Smooth muscle cell (in vitro differentiated cells): ENCODE data around the gene PRSS23. TPM values are rescaled to one million over a fixed set of nuclear protein-coding genes. Genes with fewer than 3 reads are reported as not detected.
A peak's percentile ranks its signal among the peaks of the same experiment; 100 is the strongest.
"Not testable (repeated sequence)": the region's sequence is repeated elsewhere in the genome, so short reads cannot be mapped to it uniquely, and the experiment has no call there.

Experiments
- DNase-seq: peaks from one replicate; lab custom pipeline; 2025; ENCODE audit not compliant: unreplicated experiment; lab: John Stamatoyannopoulos, UW
- H2AFZ ChIP-seq: fragments of 200-600 bp; sonication (generic); 2 replicates; pipeline ENCODE4 v1.6.0; 2016; ENCODE audit warnings: antibody characterized with exemption, low read depth, mild to moderate bottlenecking
- H3F3A ChIP-seq: fragments of 200-600 bp; sonication (generic); 2 replicates; pipeline ENCODE4 v1.6.0; 2017; ENCODE audit warnings: antibody characterized with exemption, low read depth
- H3K27ac ChIP-seq: fragments of 200-600 bp; sonication (generic); 2 replicates; pipeline ENCODE4 v1.5.1; 2016; ENCODE audit warnings: low read depth, mild to moderate bottlenecking
- H3K27me3 ChIP-seq: fragments of 200-600 bp; sonication (generic); 2 replicates; pipeline ENCODE4 v1.6.1; 2016; ENCODE audit warnings: low read depth, mild to moderate bottlenecking
- H3K36me3 ChIP-seq: fragments of 200-600 bp; sonication (generic); 2 replicates; pipeline ENCODE4 v1.5.1; 2016; ENCODE audit warnings: low read depth
- H3K4me1 ChIP-seq: fragments of 200-600 bp; sonication (generic); 2 replicates; pipeline ENCODE4 v1.5.1; 2016; ENCODE audit warnings: low read depth
- H3K4me2 ChIP-seq: fragments of 200-600 bp; sonication (generic); 2 replicates; pipeline ENCODE4 v1.6.0; 2016; ENCODE audit warnings: mild to moderate bottlenecking
- H3K4me3 ChIP-seq: fragments of 200-600 bp; sonication (generic); 2 replicates; pipeline ENCODE4 v1.5.1; 2016; ENCODE audit warnings: mild to moderate bottlenecking
- H3K79me2 ChIP-seq: fragments of 200-600 bp; sonication (generic); 2 replicates; pipeline ENCODE4 v1.6.0; 2016; ENCODE audit warnings: low read depth, mild to moderate bottlenecking
- H3K9ac ChIP-seq: fragments of 200-600 bp; sonication (generic); 2 replicates; pipeline ENCODE4 v1.6.0; 2016; ENCODE audit warnings: low read depth
- H3K9me3 ChIP-seq: fragments of 200-600 bp; sonication (generic); replicated peaks from 2 replicates; pipeline ENCODE4 v1.5.1; 2016; ENCODE audit warnings: low read depth
- H4K20me1 ChIP-seq: fragments of 200-600 bp; sonication (generic); 2 replicates; pipeline ENCODE4 v1.6.0; 2016; ENCODE audit warnings: low read depth
- WGBS: methylation state at CpG from one replicate; pipeline ENCODE4 v1.1.7; 2016; ENCODE audit warnings: low lambda C conversion rate; 5-methylcytosine and 5-hydroxymethylcytosine counted together
- polyA plus RNA-seq: library from polyadenylated mRNA; unstranded; fragments of >200 nt; fragmentation: Nextera tagmentation; extraction: Ambion mirVana; gene quantifications from 2 replicates; pipeline ENCODE4 v1.2.1, GENCODE V29; 2016
- total RNA-seq: library from RNA; depleted of rRNA; stranded (reverse); fragments of >200 nt; gene quantifications from 2 replicates; pipeline ENCODE4 v1.2.3, GENCODE V29; 2014
- TF ChIP-seq, protein P1 (sequence below): fragments of 200-600 bp; sonication (generic); IDR thresholded peaks from 2 replicates; pipeline ENCODE4 v1.5.1; 2017; ENCODE audit warnings: borderline replicate concordance, mild to moderate bottlenecking, antibody characterized with exemption; ENCODE audit not compliant: insufficient read depth, poor library complexity, severe bottlenecking

Gene PRSS23
- total and polyA plus RNA-seq, 2 experiments from 2014 or later, result 132 to 156 TPM

DNA sequence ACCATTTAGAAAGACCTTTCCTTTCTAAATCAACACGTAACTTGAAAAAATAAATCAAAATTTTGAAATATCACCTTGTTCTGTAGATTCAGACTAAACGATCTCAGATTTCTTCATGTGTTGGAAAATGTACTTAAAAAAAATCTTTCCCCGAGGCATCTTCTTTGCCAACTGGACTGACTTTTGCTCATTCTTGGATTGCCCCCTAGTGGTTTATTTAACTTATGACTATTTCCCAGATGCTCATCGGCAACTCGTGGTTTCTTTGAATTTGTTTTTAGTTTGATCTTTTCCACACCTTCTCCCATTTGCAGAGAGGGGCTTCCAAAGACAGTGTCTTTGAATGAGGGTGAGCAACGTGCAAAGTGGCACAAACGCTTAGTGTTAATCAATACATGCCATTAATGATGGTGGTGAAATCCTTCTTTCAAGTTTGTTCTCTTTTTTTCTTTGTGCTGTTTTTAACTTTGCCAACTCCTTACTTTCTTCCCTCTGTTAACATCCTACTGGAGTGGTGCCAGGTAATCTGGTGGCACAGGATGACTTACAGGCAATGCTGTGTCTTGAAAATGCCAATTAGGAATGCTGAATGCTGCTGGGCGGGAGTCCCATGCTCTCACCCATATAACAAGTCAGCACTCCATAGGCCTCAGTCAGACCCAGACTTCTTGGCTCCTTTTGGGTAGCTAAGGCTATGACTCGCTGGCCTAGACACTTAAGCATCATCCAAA, 18.3 kb downstream of the PRSS23 start:
- H4K20me1 ChIP-seq, result no peaks in the 10 kb centered on the region
- 12% methylated on average over 9 of the region's 9 CpGs for WGBS
- H3K4me1 ChIP-seq, result peaks cover 24% of the 10 kb centered on the region
- H3K27ac ChIP-seq, result no peak overlapping the region
- H3K79me2 ChIP-seq, result no peaks in the 10 kb centered on the region
- H3K9me3 ChIP-seq, result no peaks in the 10 kb centered on the region
- no peaks in the 10 kb centered on the region for H3K36me3 ChIP-seq
- TF ChIP-seq, protein P1, sequence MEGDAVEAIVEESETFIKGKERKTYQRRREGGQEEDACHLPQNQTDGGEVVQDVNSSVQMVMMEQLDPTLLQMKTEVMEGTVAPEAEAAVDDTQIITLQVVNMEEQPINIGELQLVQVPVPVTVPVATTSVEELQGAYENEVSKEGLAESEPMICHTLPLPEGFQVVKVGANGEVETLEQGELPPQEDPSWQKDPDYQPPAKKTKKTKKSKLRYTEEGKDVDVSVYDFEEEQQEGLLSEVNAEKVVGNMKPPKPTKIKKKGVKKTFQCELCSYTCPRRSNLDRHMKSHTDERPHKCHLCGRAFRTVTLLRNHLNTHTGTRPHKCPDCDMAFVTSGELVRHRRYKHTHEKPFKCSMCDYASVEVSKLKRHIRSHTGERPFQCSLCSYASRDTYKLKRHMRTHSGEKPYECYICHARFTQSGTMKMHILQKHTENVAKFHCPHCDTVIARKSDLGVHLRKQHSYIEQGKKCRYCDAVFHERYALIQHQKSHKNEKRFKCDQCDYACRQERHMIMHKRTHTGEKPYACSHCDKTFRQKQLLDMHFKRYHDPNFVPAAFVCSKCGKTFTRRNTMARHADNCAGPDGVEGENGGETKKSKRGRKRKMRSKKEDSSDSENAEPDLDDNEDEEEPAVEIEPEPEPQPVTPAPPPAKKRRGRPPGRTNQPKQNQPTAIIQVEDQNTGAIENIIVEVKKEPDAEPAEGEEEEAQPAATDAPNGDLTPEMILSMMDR, result peak; percentile 80
- no peak overlapping the region for H3K9ac ChIP-seq
- H3K4me2 ChIP-seq, result peak overlapping the region; percentile 79
- H3F3A ChIP-seq, result peaks cover 26% of the 10 kb centered on the region
- DNase-seq, result no peak
- peak overlapping the region; percentile 92 for H2AFZ ChIP-seq
- H3K27me3 ChIP-seq, result no peaks in the 10 kb centered on the region
- no peak overlapping the region for H3K4me3 ChIP-seq

DNA sequence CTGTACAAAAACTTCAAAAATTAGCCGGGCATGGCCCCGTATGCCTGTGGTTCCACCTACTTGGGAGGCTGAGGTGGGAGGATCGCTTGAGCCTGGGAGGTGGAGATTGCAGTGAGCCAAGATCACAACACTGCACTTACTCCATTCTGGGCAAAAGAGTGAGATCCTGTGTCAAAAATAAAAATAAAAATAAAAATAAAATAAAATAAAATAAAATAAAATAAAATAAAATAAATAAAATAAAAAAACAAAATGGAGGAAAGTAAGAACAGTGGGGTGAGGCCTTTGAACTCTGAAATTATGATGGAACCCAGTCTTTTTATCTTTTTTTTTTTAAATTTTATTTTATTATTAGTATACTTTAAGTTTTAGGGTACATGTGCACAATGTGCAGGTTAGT, 23.8 kb downstream of the PRSS23 start:
- H3K79me2 ChIP-seq, H3K27ac ChIP-seq, H3K9ac ChIP-seq, H3K4me1 ChIP-seq, H3K4me2 ChIP-seq, H3K27me3 ChIP-seq, H4K20me1 ChIP-seq, H3F3A ChIP-seq, H3K4me3 ChIP-seq, H3K9me3 ChIP-seq, H3K36me3 ChIP-seq, H2AFZ ChIP-seq, DNase-seq: not testable (repeated sequence)
- 98% methylated on average over 3 of the region's 3 CpGs for WGBS

DNA sequence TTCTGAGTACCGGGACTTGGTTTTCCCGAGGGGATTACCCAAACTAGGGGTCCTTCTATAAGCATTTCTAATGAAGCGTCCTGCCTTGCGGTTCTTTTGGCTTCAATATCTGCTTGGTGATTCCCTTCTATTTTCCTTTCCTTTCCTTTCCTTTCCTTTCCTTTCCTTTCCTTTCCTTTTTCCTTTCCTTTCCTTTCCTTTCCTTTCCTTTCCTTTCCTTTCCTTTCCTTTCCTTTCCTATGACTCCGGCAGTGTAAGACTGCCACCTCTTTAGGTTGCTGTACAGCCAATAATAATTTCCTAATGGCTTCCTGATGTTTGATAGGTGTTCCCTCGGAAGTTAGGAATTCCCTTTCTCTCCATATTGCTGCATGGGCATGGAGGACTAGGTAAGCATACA, 34.0 kb downstream of the PRSS23 start:
- not testable (repeated sequence) for H3K9me3 ChIP-seq, H3K27ac ChIP-seq, H3K36me3 ChIP-seq, H4K20me1 ChIP-seq, H3K4me2 ChIP-seq, H3K4me3 ChIP-seq, H3K79me2 ChIP-seq, H2AFZ ChIP-seq, DNase-seq, H3K27me3 ChIP-seq, H3K4me1 ChIP-seq, H3K9ac ChIP-seq, H3F3A ChIP-seq
- WGBS, result 95% methylated on average over 6 of the region's 6 CpGs

DNA sequence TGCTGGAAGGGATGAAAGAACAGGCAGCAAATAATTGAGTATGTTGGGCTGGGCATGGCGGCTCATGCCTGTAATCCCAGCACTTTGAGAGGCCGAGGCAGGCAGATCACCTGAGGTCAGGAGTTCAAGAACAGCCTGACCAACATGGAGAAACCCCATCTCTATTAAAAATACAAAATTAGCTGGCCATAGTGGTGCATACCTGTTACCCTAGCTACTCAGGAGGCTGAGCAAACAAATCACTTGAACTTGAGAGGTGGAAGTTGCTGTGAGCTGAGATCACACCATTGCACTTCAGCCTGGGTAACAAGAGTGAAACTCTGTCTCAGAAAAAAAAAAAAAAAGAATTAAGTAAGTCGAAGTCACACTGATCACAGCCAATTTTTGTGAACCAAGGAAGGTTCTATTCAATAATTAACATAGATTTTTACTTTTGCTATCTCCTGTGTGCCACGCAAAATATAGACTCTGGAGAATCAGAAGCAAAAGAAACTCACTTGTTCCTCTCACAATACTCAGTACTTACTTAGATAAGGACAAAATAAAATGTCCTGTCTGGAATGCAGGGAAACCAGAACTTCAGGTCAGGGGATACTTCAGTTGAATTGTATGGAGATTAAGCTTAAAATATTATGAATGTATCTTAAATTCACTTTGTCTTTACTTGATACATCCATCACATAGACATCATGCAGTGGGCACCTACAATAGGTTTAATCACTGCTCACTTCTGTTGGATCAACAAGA, 44.6 kb downstream of the PRSS23 start:
- not testable (repeated sequence) for H3K79me2 ChIP-seq, H3K4me1 ChIP-seq, H3K4me3 ChIP-seq, DNase-seq, H3K9me3 ChIP-seq, H3K27me3 ChIP-seq, H2AFZ ChIP-seq, H3K9ac ChIP-seq, H3F3A ChIP-seq, H3K4me2 ChIP-seq, H3K36me3 ChIP-seq, H4K20me1 ChIP-seq
- WGBS, result 79% methylated on average over 4 of the region's 4 CpGs
- H3K27ac ChIP-seq, result peak overlapping the region; percentile 19

DNA sequence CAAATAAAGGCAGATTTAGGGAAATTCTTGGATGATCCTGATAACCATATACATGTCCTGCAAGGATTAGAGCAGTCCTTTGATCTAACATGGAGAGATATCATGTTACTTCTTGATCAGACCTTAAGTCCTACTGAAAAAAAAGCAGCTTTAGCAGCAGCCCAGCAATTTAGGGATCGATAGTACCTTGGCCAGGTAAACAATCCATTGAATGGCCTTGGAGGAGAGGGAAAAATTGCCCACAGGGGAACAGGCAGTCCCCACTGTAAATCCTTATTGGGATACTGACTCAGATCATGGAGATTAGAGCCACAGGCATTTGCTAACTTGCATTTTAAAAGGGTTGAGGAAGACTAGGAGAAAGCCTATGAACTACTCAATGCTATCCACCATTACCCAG, 47.8 kb downstream of the PRSS23 start:
- Histone ChIP-seq H3K79me2 (no peaks in the 10 kb centered on the region), H2AFZ (no peak overlapping the region), H3K9me3 (no peaks in the 10 kb centered on the region), H3K4me3 (no peak overlapping the region), H4K20me1 (no peaks in the 10 kb centered on the region), H3K9ac (no peak overlapping the region), H3K36me3 (no peaks in the 10 kb centered on the region), H3K4me1 (peaks cover 9% of the 10 kb centered on the region), H3K27ac (no peak overlapping the region), H3K4me2 (no peak overlapping the region), H3K27me3 (no peaks in the 10 kb centered on the region), H3F3A (no peaks in the 10 kb centered on the region)
- TF ChIP-seq, protein P1, result no peak
- no peak for DNase-seq
- WGBS, result 29% methylated on average over 1 of the region's 1 CpG
